Stimulated activated CD4-positive, alpha-beta T cell treated with anti-CD3 and anti-CD28 coated beads, Interleukin-1b, Interleukin-23, amount 100 ng/mL, for 48 hours (primary cell): Measurements from ENCODE around the gene SMNDC1.
"Not testable (repeated sequence)": the region's sequence is repeated elsewhere in the genome, so short reads cannot be mapped to it uniquely, and the experiment has no call there.

Experiments
- DNase-seq: peaks from one replicate; pipeline ENCODE4 v3.0.0-alpha.2; 2020

Gene SMNDC1

GRCh38 chr10:110304780-110305421 lies at the start of gene SMNDC1:
Gene SMNDC1, minus strand, starts transcription at chr10:110304920. Its CDS starts 1,333 bp downstream, at chr10:110303587.
- peak; percentile 97 for DNase-seq

- DNase-seq, result peak; percentile 87
Measured at GRCh38 chr10:110354322-110354766, 49.6 kb upstream of the SMNDC1 start.

GRCh38 chr10:110353244-110354119 lies 48.8 kb upstream of the SMNDC1 start:
- DNase-seq, result peak; percentile 90

- DNase-seq, result no peak
Measured at GRCh38 chr10:110352930-110353243, 48.2 kb upstream of the SMNDC1 start.

- no peak for DNase-seq
Measured at GRCh38 chr10:110350812-110351211, 46.1 kb upstream of the SMNDC1 start.

- DNase-seq, result no peak
Measured at GRCh38 chr10:110349831-110350230, 45.1 kb upstream of the SMNDC1 start.

- no peak for DNase-seq
Measured at GRCh38 chr10:110349386-110349785, 44.7 kb upstream of the SMNDC1 start.

- DNase-seq, result no peak
Measured at GRCh38 chr10:110348336-110348735, 43.6 kb upstream of the SMNDC1 start.

GRCh38 chr10:110346914-110347313 lies 42.2 kb upstream of the SMNDC1 start:
- DNase-seq, result no peak

- DNase-seq, result no peak
Measured at GRCh38 chr10:110345286-110345685, 40.6 kb upstream of the SMNDC1 start.

GRCh38 chr10:110344622-110345021 lies 39.9 kb upstream of the SMNDC1 start:
- DNase-seq, result no peak

- no peak for DNase-seq
Measured at GRCh38 chr10:110343947-110344346, 39.2 kb upstream of the SMNDC1 start.

- DNase-seq, result no peak
Measured at GRCh38 chr10:110340816-110341215, 36.1 kb upstream of the SMNDC1 start.

GRCh38 chr10:110340122-110340521 lies 35.4 kb upstream of the SMNDC1 start:
- no peak for DNase-seq

- no peak for DNase-seq
Measured at GRCh38 chr10:110337906-110338305, 33.2 kb upstream of the SMNDC1 start.

- no peak for DNase-seq
Measured at GRCh38 chr10:110337401-110337800, 32.7 kb upstream of the SMNDC1 start.

- DNase-seq, result no peak
Measured at GRCh38 chr10:110336111-110336721, 31.5 kb upstream of the SMNDC1 start.

- no peak for DNase-seq
Measured at GRCh38 chr10:110335314-110336064, 30.8 kb upstream of the SMNDC1 start.

- no peak for DNase-seq
Measured at GRCh38 chr10:110334061-110334656, 29.4 kb upstream of the SMNDC1 start.

GRCh38 chr10:110331226-110331795 lies 26.6 kb upstream of the SMNDC1 start:
- not testable (repeated sequence) for DNase-seq

GRCh38 chr10:110330675-110331074 lies 26.0 kb upstream of the SMNDC1 start:
- no peak for DNase-seq

- no peak for DNase-seq
Measured at GRCh38 chr10:110327262-110327914, 22.7 kb upstream of the SMNDC1 start.
